H1 (cell line): ENCODE measurements around the gene TEX38. TPM values are rescaled to one million over a fixed set of nuclear protein-coding genes. Genes with fewer than 3 reads are reported as not detected.

Experiments used
- CTCF ChIA-PET: fragments of 300-600 bp; sonication (Branson Sonifier 250); formaldehyde crosslinking; loops from one replicate; lab custom pipeline; 2021; ENCODE audit not compliant: partially characterized antibody; lab: Charles Lee
- POLR2A ChIA-PET: fragments of 300-600 bp; sonication (Branson Sonifier 250); formaldehyde crosslinking; loops from one replicate; lab custom pipeline; 2021; ENCODE audit warnings: inconsistent platforms; ENCODE audit not compliant: partially characterized antibody; lab: Charles Lee
- DNase-seq, 2 experiments: peaks; one replicate each; pipeline versions ENCODE4 v3.0.0 to v3.0.0-alpha.2; 2010 to 2022; ENCODE audit warnings: low spot score in 2 of 2, low read depth in 1 of 2, mixed read lengths in 1 of 2
- FAIRE-seq: peaks from 2 replicates; lab custom pipeline; 2011; peaks lifted over from hg19 to GRCh38; lab: Jason Lieb, UNC
- H2AFZ ChIP-seq: 2 replicates; pipeline ENCODE4 v1.8.1; 2012; ENCODE audit warnings: low read length, inconsistent platforms
- H2AK5ac ChIP-seq: 2 replicates; pipeline ENCODE4 v1.6.1; 2013; ENCODE audit warnings: low read depth, low read length
- H2BK120ac ChIP-seq: replicated peaks from 2 replicates; pipeline ENCODE3; 2013; ENCODE audit warnings: low read depth, low read length, inconsistent platforms
- H2BK12ac ChIP-seq: 2 replicates; pipeline ENCODE4 v1.6.1; 2013; ENCODE audit warnings: low read depth, low read length
- H2BK15ac ChIP-seq: 2 replicates; pipeline ENCODE4 v1.6.1; 2013; ENCODE audit warnings: low read length
- H2BK20ac ChIP-seq: 2 replicates; pipeline ENCODE4 v1.6.1; 2013; ENCODE audit warnings: low read length
- H2BK5ac ChIP-seq: 2 replicates; pipeline ENCODE4 v1.6.1; 2013; ENCODE audit warnings: low read depth, low read length
- H3K14ac ChIP-seq: 2 replicates; pipeline ENCODE4 v1.6.1; 2013; ENCODE audit warnings: inconsistent platforms; ENCODE audit not compliant: insufficient read length
- H3K18ac ChIP-seq: 2 replicates; pipeline ENCODE4 v1.6.1; 2013; ENCODE audit warnings: low read length; ENCODE audit errors: extremely low read depth
- H3K23ac ChIP-seq: 2 replicates; pipeline ENCODE4 v1.6.1; 2013; ENCODE audit warnings: inconsistent platforms; ENCODE audit not compliant: insufficient read length
- H3K23me2 ChIP-seq: 2 replicates; pipeline ENCODE4 v1.6.1; 2013; ENCODE audit warnings: low read depth, low read length
- H3K27ac ChIP-seq: 2 replicates; pipeline ENCODE4 v1.6.1; 2011; ENCODE audit warnings: low read depth, low read length, inconsistent platforms
- H3K27me3 ChIP-seq, 4 experiments: replicated peaks in 1 of 4; 1 replicate in 1 of 4; 2 replicates in 3 of 4; pipeline versions ENCODE4 v1.6.1 to v1.8.1; 2011 to 2013; ENCODE audit warnings: low read length in 3 of 4, mild to moderate bottlenecking in 3 of 4, inconsistent platforms in 2 of 4, mixed read lengths in 2 of 4, moderate library complexity in 1 of 4; ENCODE audit not compliant: control insufficient read depth in 3 of 4, insufficient read depth in 3 of 4; ENCODE audit errors: extremely low read depth in 1 of 4
- H3K36me3 ChIP-seq, 4 experiments: 2 replicates each; pipeline versions ENCODE4 v1.6.1 to v1.8.1; 2011 to 2013; ENCODE audit warnings: mild to moderate bottlenecking in 4 of 4, low read length in 3 of 4, moderate library complexity in 2 of 4, control low read depth in 1 of 4, inconsistent platforms in 1 of 4; ENCODE audit not compliant: insufficient read depth in 4 of 4, control insufficient read depth in 2 of 4
- H3K4ac ChIP-seq: replicated peaks from 2 replicates; pipeline ENCODE3; 2013; ENCODE audit warnings: low read length, low read depth, mixed read lengths, inconsistent platforms; ENCODE audit not compliant: insufficient read length
- H3K4me1 ChIP-seq, 4 experiments: replicated peaks in 1 of 4; 1 replicate in 1 of 4; 2 replicates in 3 of 4; pipeline versions ENCODE4 v1.6.1 to v1.8.1; 2011 to 2013; ENCODE audit warnings: low read length in 3 of 4, inconsistent platforms in 2 of 4, mixed read lengths in 1 of 4; ENCODE audit not compliant: insufficient read depth in 4 of 4, control insufficient read depth in 3 of 4
- H3K4me2 ChIP-seq, 2 experiments: 2 replicates each; pipeline versions ENCODE4 v1.6.1 to v1.8.1; 2011 to 2013; ENCODE audit warnings: low read depth in 2 of 2, low read length in 2 of 2, control low read depth in 1 of 2, inconsistent platforms in 1 of 2, mild to moderate bottlenecking in 1 of 2; ENCODE audit not compliant: insufficient read depth in 1 of 2
- H3K4me3 ChIP-seq, 4 experiments: fragments of 200-600, 300-600 bp in 1 of 4; sonication (generic), shearing (Covaris generic), sonication (Bioruptor Twin) in 1 of 4; 2 replicates each; pipeline versions ENCODE4 v1.5.1 to v1.8.1; 2011 to 2016; ENCODE audit warnings: low read length in 4 of 4, low read depth in 3 of 4, control low read depth in 2 of 4, inconsistent platforms in 2 of 4, mild to moderate bottlenecking in 2 of 4, mixed read lengths in 1 of 4, moderate library complexity in 1 of 4; ENCODE audit not compliant: insufficient read depth in 2 of 4; ENCODE audit errors: extremely low read depth in 1 of 4
- H3K56ac ChIP-seq: replicated peaks from 2 replicates; pipeline ENCODE3; 2013; ENCODE audit warnings: low read depth, mild to moderate bottlenecking, mixed read lengths, low read length, inconsistent platforms; ENCODE audit not compliant: insufficient read length
- H3K79me1 ChIP-seq: 2 replicates; pipeline ENCODE4 v1.6.1; 2013; ENCODE audit warnings: low read depth, low read length, control low read depth
- H3K79me2 ChIP-seq, 2 experiments: 2 replicates each; pipeline versions ENCODE4 v1.6.1 to v1.8.1; 2012 to 2013; ENCODE audit warnings: low read length in 2 of 2, mild to moderate bottlenecking in 2 of 2, inconsistent platforms in 1 of 2; ENCODE audit not compliant: insufficient read depth in 2 of 2, control insufficient read depth in 1 of 2
- H3K9ac ChIP-seq, 4 experiments: replicated peaks in 1 of 4; 1 replicate in 1 of 4; 2 replicates in 3 of 4; pipeline versions ENCODE4 v1.6.1 to v1.8.1; 2011 to 2013; ENCODE audit warnings: low read depth in 3 of 4, low read length in 3 of 4, control low read depth in 2 of 4, mild to moderate bottlenecking in 2 of 4, moderate library complexity in 2 of 4, inconsistent platforms in 1 of 4; ENCODE audit errors: extremely low read depth in 1 of 4
- H3K9me3 ChIP-seq, 2 experiments: 2 replicates each; pipeline versions ENCODE4 v1.6.1 to v1.8.1; 2012 to 2013; ENCODE audit warnings: mild to moderate bottlenecking in 2 of 2, moderate library complexity in 2 of 2, control low read depth in 1 of 2, inconsistent platforms in 1 of 2, low read depth in 1 of 2, low read length in 1 of 2, mixed read lengths in 1 of 2; ENCODE audit not compliant: insufficient read depth in 2 of 2
- H4K20me1 ChIP-seq, 2 experiments: replicated peaks in 1 of 2; 2 replicates each; pipeline versions ENCODE3 to v1.8.1; 2011 to 2013; ENCODE audit warnings: inconsistent platforms in 2 of 2, low read length in 2 of 2, mild to moderate bottlenecking in 1 of 2; ENCODE audit not compliant: insufficient read depth in 2 of 2, control insufficient read depth in 1 of 2
- H4K5ac ChIP-seq: 2 replicates; pipeline ENCODE4 v1.6.1; 2013; ENCODE audit warnings: low read length, low read depth, mixed read lengths, inconsistent platforms; ENCODE audit not compliant: insufficient read length
- H4K8ac ChIP-seq: 2 replicates; pipeline ENCODE4 v1.8.0; 2013; ENCODE audit warnings: mild to moderate bottlenecking, moderate library complexity, low read length, inconsistent platforms; ENCODE audit not compliant: insufficient read depth; ENCODE audit errors: extremely low read depth
- H4K91ac ChIP-seq: replicated peaks from 2 replicates; pipeline ENCODE3; 2013; ENCODE audit warnings: low read length, mixed read lengths, inconsistent platforms; ENCODE audit not compliant: insufficient read length
- CHD2 ChIP-seq: IDR thresholded peaks from 2 replicates; pipeline ENCODE4 v1.6.1; 2012; ENCODE audit warnings: low read length, improper control_type of control experiment
- HDAC6 ChIP-seq: IDR thresholded peaks from one replicate; pipeline ENCODE4 v1.7.1; 2012; ENCODE audit warnings: low read depth, mild to moderate bottlenecking, inconsistent platforms, low read length, moderate library complexity
- JUND ChIP-seq: IDR thresholded peaks from 2 replicates; pipeline ENCODE4 v1.6.1; 2011; ENCODE audit warnings: mild to moderate bottlenecking, improper control_type of control experiment, low read length
- KDM4A ChIP-seq: IDR thresholded peaks from one replicate; pipeline ENCODE4 v1.7.1; 2012; ENCODE audit warnings: low read depth, mild to moderate bottlenecking, moderate library complexity, low read length, inconsistent platforms; ENCODE audit not compliant: severe bottlenecking
- POU5F1 ChIP-seq: IDR thresholded peaks from 2 replicates; pipeline ENCODE4 v1.6.1; 2011; ENCODE audit warnings: low read depth, mild to moderate bottlenecking, low read length, moderate library complexity
- RAD21 ChIP-seq, 2 experiments: IDR thresholded peaks in 1 of 2; conservative IDR thresholded peaks in 1 of 2; 2 replicates each; pipeline ENCODE4 v1.6.1; 2011; ENCODE audit warnings: low read depth in 2 of 2, low read length in 2 of 2, improper control_type of control experiment in 1 of 2, inconsistent platforms in 1 of 2, mild to moderate bottlenecking in 1 of 2, moderate library complexity in 1 of 2
- RNF2 ChIP-seq: fragments of 200-900, 300-1000 bp; sonication (generic); IDR thresholded peaks from 2 replicates; pipeline ENCODE4 v1.7.1; 2016; ENCODE audit warnings: borderline replicate concordance, low read depth, mild to moderate bottlenecking, antibody characterized with exemption, low read length; ENCODE audit not compliant: poor library complexity, severe bottlenecking; ENCODE audit errors: missing control alignments
- TAF7 ChIP-seq: optimal IDR thresholded peaks from 2 replicates; pipeline ENCODE3; 2011; ENCODE audit warnings: low read depth, mild to moderate bottlenecking, inconsistent platforms, low read length, moderate library complexity, borderline replicate concordance
- WGBS, 2 experiments: shearing (Covaris generic) in 1 of 2; methylation state at CpG; one replicate each; pipeline versions ENCODE4 v1.1.6 to v1.1.7; 2013 to 2015; ENCODE audit warnings: low lambda C conversion rate in 2 of 2, mixed read lengths in 2 of 2, inconsistent platforms in 1 of 2, low coverage in 1 of 2, missing lambda C conversion rate in 1 of 2; ENCODE audit not compliant: insufficient replicate concordance in 2 of 2, insufficient coverage in 1 of 2, insufficient read length in 1 of 2; ENCODE audit errors: extremely low coverage in 1 of 2, missing lambda C conversion rate in 1 of 2; 5-methylcytosine and 5-hydroxymethylcytosine counted together
- polyA plus RNA-seq, 7 experiments: library from polyadenylated mRNA; depleted of rRNA in 3 of 7; stranded (reverse) in 5 of 7; unstranded in 2 of 7; fragments of >200 nt in 5 of 7; fragments of 200-250 nt in 2 of 7; gene quantifications; 1 replicate in 5 of 7; 2 replicates in 1 of 7; 4 replicates in 1 of 7; pipeline versions ENCODE4 v1.2.1 to v1.2.3, GENCODE V29; 2011 to 2013; ENCODE audit warnings: missing spikeins in 2 of 7, mixed read lengths in 2 of 7
- total RNA-seq: library from RNA; stranded (reverse); fragmentation: NEBNext Ultra II Directional; extraction: Animal tissue kit (Norgen Biotek cat#: 25700); gene quantifications from 2 replicates; pipeline ENCODE4 v1.2.1, GENCODE V29; 2021

TEX38 gene
- total and polyA plus RNA-seq, 2 of the 8 experiments (the other 6 are each of a cell fraction or from before 2014, with no cell fraction given) = 0.33 TPM; not detected in 1

GRCh38 chr1:46654012-46654411 lies 17.6 kb upstream of the TEX38 start:
- CTCF ChIA-PET = interaction anchor here (0.9 to 1.7 kb wide), 3 partner anchors 8 to 30 kb away, joined by 3 to 6 read pairs (median 4); no protein-coding TSS in a partner anchor
- H3K14ac ChIP-seq = no peak overlapping the region
- POLR2A ChIA-PET = interaction anchor here (1.2 kb wide), 1 partner anchor 14 kb away, joined by 3 read pairs; the partner anchor contains the start of gene ATPAF1
- no peak overlapping the region for H2AK5ac ChIP-seq
- 100% methylated on average over 1 of the region's 1 CpG; no CpG with 5 or more reads in 1 of the 2 experiments for WGBS, 2 experiments
- no peak overlapping the region for H2BK15ac ChIP-seq
- H4K8ac ChIP-seq = no peak overlapping the region
- no peaks in the 10 kb centered on the region for H3K27me3 ChIP-seq
- H2BK20ac ChIP-seq = no peak overlapping the region
- no peak overlapping the region for H2AFZ ChIP-seq
- H3K23me2 ChIP-seq = no peaks in the 10 kb centered on the region
- H3K4me3 ChIP-seq = no peak overlapping the region
- no peak overlapping the region for H4K91ac ChIP-seq
- FAIRE-seq (no peak), DNase-seq (no peak)
- H3K23ac ChIP-seq = no peak overlapping the region
- peaks cover 0 to 64% (median 19%) of the 10 kb centered on the region in 4 experiments; a peak in 6 of 8 replicates for H3K36me3 ChIP-seq
- H2BK12ac ChIP-seq = no peak overlapping the region
- no peaks in the 10 kb centered on the region for H3K79me1 ChIP-seq
- no peak overlapping the region for H3K56ac ChIP-seq
- H3K4me2 ChIP-seq = no peak overlapping the region
- no peak overlapping the region for H3K4ac ChIP-seq
- H3K9ac ChIP-seq = no peak overlapping the region
- H3K9me3 ChIP-seq = no peaks in the 10 kb centered on the region
- H4K5ac ChIP-seq = no peak overlapping the region
- H2BK120ac ChIP-seq = no peak overlapping the region
- TF ChIP-seq KDM4A = no peak
- no peak for TF ChIP-seq RNF2
- no peak for TF ChIP-seq HDAC6
- TF ChIP-seq CHD2 = no peak
- no peak for TF ChIP-seq TAF7
- no peak for TF ChIP-seq JUND
- no peak for TF ChIP-seq RAD21 (IDR thresholded peaks at IDR 0.05 in 1 of 2, conservative IDR thresholded peaks at IDR 0.05 in 1 of 2; ENCODE audit: low read depth in 2 of 2, low read length in 2 of 2)
- no peak for TF ChIP-seq POU5F1
- TF ChIP-seq, all 59 proteins: peak for 0
- no peak overlapping the region for H3K18ac ChIP-seq
- H4K20me1 ChIP-seq = no peaks in the 10 kb centered on the region
- no peaks in the 10 kb centered on the region for H3K79me2 ChIP-seq
- no peak overlapping the region for H3K27ac ChIP-seq
- no peaks in the 10 kb centered on the region for H3K4me1 ChIP-seq
- H2BK5ac ChIP-seq = no peak overlapping the region
